NB4 (cell line): ENCODE results near the gene VPS4A.
A peak's percentile ranks its signal among the peaks of the same experiment; 100 is the strongest.

ENCODE experiments used
- DNase-seq: peaks from one replicate; pipeline ENCODE4 v3.0.0; 2010; ENCODE audit warnings: low read depth
- H3K4me3 ChIP-seq: one replicate; pipeline ENCODE4 v1.5.1; 2011; ENCODE audit warnings: mild to moderate bottlenecking, low read depth, low read length, moderate library complexity
- MYC ChIP-seq: IDR thresholded peaks from 2 replicates; pipeline ENCODE4 v1.6.1; 2011; ENCODE audit warnings: low read depth, low read length
- POLR2A ChIP-seq: IDR thresholded peaks from 2 replicates; pipeline ENCODE4 v1.6.1; 2011; ENCODE audit warnings: mild to moderate bottlenecking; ENCODE audit not compliant: insufficient read length; ENCODE audit errors: extremely low read depth
- TF ChIP-seq, protein P1 (sequence below): IDR thresholded peaks from one replicate; pipeline ENCODE4 v1.5.1; 2012; ENCODE audit warnings: low read depth, low read length
- TF ChIP-seq, protein P2 (sequence below): IDR thresholded peaks from 2 replicates; pipeline ENCODE4 v1.6.1; 2011; ENCODE audit warnings: low read depth, low read length

Gene VPS4A

DNA sequence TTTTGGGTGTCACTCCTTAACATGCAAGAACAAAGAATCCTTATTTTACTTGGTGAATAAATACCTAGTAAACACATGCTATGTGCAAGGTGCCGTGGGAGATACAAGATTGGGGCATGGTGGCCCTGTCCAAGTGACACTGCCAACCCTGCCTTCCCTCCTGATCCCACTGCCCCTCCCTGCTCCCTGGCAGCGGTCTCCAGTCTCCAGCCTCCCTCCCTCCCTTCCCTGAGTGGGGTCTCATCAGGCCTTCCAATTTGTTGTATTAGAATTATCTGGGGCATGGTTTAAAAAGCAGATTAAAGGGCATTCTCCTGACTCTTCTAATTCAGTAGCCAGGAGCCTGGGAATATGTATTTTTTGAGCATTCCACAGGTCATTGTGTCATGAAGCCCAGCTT, 52.9 kb downstream of the VPS4A start:
- H3K4me3 ChIP-seq, result no peak overlapping the region
- TF ChIP-seq, protein P1, sequence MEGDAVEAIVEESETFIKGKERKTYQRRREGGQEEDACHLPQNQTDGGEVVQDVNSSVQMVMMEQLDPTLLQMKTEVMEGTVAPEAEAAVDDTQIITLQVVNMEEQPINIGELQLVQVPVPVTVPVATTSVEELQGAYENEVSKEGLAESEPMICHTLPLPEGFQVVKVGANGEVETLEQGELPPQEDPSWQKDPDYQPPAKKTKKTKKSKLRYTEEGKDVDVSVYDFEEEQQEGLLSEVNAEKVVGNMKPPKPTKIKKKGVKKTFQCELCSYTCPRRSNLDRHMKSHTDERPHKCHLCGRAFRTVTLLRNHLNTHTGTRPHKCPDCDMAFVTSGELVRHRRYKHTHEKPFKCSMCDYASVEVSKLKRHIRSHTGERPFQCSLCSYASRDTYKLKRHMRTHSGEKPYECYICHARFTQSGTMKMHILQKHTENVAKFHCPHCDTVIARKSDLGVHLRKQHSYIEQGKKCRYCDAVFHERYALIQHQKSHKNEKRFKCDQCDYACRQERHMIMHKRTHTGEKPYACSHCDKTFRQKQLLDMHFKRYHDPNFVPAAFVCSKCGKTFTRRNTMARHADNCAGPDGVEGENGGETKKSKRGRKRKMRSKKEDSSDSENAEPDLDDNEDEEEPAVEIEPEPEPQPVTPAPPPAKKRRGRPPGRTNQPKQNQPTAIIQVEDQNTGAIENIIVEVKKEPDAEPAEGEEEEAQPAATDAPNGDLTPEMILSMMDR, result no peak
- TF ChIP-seq, protein P2, sequence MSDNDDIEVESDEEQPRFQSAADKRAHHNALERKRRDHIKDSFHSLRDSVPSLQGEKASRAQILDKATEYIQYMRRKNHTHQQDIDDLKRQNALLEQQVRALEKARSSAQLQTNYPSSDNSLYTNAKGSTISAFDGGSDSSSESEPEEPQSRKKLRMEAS, result no peak
- TF ChIP-seq MYC (no peak), POLR2A (no peak)
- no peak for DNase-seq

DNA sequence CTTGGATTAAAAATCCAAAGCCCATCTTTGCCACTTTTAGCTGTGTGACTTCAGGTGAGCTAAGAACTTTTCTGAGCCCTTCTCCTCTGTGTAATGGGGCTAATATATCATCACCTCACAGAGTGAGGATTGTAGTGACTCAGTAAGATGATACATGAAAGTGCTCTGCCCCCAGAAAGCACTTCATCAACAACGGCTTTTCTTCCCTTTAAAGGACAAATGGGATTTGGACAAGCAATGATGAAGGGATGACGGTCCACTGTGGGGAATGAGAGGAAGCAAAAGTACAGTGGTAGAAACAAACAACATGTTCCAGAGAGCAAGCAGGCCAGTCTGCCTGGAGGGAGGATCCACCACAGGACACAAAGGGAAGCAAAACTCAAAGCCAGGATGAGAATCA, 54.8 kb downstream of the VPS4A start:
- TF ChIP-seq POLR2A (no peak), MYC (no peak)
- TF ChIP-seq, protein P1, result no peak
- TF ChIP-seq, protein P2, result no peak
- no peak for DNase-seq
- H3K4me3 ChIP-seq, result no peak overlapping the region

DNA sequence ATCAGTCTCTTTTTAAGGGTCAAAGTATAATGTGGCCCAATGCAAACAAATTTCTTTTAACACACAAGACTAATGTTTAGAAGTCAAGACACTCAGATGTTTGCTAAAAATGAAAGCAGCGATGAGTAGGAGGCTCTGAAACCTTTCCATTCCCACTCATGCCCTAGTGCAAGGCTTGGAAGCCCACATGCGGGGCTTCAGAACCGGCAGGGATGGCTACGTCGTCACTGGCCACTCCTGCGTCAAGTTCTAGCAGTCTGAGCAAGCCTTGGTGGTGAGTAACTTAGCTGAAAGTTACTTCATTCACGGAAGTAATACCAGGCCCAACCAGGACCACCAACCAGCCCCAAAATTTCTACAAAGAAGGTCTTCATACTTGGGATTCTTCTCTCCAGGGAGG, 55.3 kb downstream of the VPS4A start:
- TF ChIP-seq, protein P1, result no peak
- TF ChIP-seq, protein P2, result no peak
- TF ChIP-seq POLR2A, result no peak
- no peak for TF ChIP-seq MYC
- H3K4me3 ChIP-seq, result no peak overlapping the region
- no peak for DNase-seq

DNA sequence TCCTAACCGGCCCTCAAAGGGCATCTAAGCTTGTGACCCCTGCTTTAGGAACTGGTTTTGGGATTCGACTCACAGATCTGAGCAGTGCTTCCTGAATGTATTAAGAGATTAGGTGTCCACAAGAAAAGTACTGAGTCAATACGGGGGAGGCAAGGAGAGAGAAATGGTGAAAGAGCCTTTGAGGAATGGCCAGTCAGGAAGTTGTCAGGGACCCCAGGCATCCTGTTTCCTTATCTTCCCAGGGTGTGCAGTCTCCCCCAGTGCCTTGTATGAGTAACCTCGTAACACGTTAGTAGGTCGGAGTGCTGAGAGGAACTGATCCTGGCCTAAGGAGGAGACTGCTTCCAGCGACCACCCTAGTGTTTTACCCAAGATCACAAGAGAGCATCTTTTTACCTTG, 56.8 kb downstream of the VPS4A start:
- no peak overlapping the region for H3K4me3 ChIP-seq
- TF ChIP-seq MYC (no peak), POLR2A (no peak)
- TF ChIP-seq, protein P2, result no peak
- TF ChIP-seq, protein P1, result no peak
- DNase-seq, result peak; percentile 36

DNA sequence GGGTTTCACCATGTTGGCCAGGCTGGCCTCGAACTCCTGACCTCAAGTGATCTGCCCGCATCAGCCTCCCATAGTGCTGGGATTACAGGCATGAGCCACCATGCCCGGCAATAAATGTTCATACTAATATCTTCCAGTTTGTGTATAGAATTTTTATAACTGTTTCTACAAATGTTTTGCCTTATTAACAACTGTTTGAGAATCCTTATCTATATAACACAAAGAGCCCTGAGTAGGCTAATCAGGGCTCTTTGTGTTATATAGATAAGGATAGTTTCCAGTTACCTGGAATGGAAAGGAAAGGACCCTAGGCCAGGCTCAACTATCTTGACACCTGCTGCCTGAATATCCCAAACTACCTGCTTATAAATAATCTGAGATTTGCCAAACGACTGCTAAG, 57.7 kb downstream of the VPS4A start:
- H3K4me3 ChIP-seq, result no peak overlapping the region
- TF ChIP-seq MYC, result no peak
- TF ChIP-seq, protein P1, result no peak
- TF ChIP-seq, protein P2, result no peak
- no peak for TF ChIP-seq POLR2A
- DNase-seq, result no peak

DNA sequence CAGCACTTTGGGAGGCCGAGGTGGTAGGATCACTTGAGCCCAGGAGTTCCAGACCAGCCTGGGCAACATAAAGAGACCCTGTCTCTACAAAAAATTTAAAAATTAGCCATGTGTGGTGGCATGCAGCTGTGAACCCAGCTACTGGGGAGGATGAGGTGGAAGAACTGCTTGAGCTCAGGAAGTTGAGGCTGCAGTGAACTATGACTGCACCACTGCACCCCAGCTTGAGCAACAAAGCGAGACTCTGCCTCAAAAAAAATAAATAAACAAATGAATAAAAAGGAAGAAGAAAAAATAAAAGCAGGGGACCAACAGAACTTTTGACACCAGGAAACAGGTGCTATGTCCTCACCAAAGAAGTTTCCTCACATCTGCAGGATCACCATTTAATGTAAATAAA, 60.4 kb downstream of the VPS4A start:
- TF ChIP-seq, protein P2, result no peak
- TF ChIP-seq POLR2A (no peak), MYC (no peak)
- TF ChIP-seq, protein P1, result no peak
- no peak for DNase-seq
- H3K4me3 ChIP-seq, result no peak overlapping the region
